ENCODE results near the gene RABGEF1.

DNA sequence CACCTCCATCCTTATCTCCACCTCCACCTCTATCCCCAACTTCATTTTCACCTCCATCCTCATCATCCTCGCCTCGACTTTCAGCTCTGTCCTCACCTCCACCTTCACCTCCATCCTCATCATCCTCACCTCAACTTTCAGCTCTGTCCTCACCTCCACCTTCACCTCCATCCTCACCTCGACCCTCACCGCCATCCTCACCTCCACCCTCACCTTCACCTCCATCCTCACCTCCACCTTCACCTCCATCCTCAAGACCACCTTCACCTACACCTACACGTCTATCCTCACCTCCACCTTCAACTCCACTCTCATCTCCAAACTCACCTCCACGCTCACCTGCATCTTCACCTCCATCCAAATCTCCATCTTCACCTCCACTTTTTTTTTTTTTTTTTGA lies 12.0 kb upstream of the RABGEF1 start:
- TF ChIP-seq, protein P1, sequence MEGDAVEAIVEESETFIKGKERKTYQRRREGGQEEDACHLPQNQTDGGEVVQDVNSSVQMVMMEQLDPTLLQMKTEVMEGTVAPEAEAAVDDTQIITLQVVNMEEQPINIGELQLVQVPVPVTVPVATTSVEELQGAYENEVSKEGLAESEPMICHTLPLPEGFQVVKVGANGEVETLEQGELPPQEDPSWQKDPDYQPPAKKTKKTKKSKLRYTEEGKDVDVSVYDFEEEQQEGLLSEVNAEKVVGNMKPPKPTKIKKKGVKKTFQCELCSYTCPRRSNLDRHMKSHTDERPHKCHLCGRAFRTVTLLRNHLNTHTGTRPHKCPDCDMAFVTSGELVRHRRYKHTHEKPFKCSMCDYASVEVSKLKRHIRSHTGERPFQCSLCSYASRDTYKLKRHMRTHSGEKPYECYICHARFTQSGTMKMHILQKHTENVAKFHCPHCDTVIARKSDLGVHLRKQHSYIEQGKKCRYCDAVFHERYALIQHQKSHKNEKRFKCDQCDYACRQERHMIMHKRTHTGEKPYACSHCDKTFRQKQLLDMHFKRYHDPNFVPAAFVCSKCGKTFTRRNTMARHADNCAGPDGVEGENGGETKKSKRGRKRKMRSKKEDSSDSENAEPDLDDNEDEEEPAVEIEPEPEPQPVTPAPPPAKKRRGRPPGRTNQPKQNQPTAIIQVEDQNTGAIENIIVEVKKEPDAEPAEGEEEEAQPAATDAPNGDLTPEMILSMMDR (IDR thresholded peaks at IDR 0.05), result no peak
- TF ChIP-seq, protein P2, sequence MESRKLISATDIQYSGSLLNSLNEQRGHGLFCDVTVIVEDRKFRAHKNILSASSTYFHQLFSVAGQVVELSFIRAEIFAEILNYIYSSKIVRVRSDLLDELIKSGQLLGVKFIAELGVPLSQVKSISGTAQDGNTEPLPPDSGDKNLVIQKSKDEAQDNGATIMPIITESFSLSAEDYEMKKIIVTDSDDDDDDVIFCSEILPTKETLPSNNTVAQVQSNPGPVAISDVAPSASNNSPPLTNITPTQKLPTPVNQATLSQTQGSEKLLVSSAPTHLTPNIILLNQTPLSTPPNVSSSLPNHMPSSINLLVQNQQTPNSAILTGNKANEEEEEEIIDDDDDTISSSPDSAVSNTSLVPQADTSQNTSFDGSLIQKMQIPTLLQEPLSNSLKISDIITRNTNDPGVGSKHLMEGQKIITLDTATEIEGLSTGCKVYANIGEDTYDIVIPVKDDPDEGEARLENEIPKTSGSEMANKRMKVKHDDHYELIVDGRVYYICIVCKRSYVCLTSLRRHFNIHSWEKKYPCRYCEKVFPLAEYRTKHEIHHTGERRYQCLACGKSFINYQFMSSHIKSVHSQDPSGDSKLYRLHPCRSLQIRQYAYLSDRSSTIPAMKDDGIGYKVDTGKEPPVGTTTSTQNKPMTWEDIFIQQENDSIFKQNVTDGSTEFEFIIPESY (IDR thresholded peaks at IDR 0.05; ENCODE audit: borderline replicate concordance, low read depth), result no peak
- TF ChIP-seq RXRA (IDR thresholded peaks at IDR 0.05; ENCODE audit: borderline replicate concordance, low read depth), result no peak
- TF ChIP-seq EP300 (IDR thresholded peaks at IDR 0.05; ENCODE audit: borderline replicate concordance in 1 of 2, low read depth in 1 of 2, low read length in 1 of 2), result no peak
- TF ChIP-seq, protein P3, sequence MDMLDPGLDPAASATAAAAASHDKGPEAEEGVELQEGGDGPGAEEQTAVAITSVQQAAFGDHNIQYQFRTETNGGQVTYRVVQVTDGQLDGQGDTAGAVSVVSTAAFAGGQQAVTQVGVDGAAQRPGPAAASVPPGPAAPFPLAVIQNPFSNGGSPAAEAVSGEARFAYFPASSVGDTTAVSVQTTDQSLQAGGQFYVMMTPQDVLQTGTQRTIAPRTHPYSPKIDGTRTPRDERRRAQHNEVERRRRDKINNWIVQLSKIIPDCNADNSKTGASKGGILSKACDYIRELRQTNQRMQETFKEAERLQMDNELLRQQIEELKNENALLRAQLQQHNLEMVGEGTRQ (IDR thresholded peaks at IDR 0.05; ENCODE audit: borderline replicate concordance, low read depth, low read length), result no peak
- no peak for TF ChIP-seq TEAD4 (IDR thresholded peaks at IDR 0.05; ENCODE audit: borderline replicate concordance, insufficient read depth)
